A549 (cell line): Measurements from ENCODE around the gene PI4K2A. TPM values are rescaled to one million over a fixed set of nuclear protein-coding genes. Genes with fewer than 3 reads are reported as not detected.
A peak's percentile ranks its signal among the peaks of the same experiment; 100 is the strongest.

Experiments
- ATAC-seq, 2 experiments: fragments of 200-7000 bp in 1 of 2; fragments of >200 bp in 1 of 2; cut with Nextera tagmentation in 1 of 2; cut with Tn5 transposase in 1 of 2; 3 replicates each; pipeline versions ENCODE4 v1.8.0 to v1.9.1; 2018 to 2020; ENCODE audit warnings: mild to moderate bottlenecking in 1 of 2, moderate library complexity in 1 of 2
- CTCF ChIA-PET: fragments of 300-600 bp; sonication (Branson Sonifier 250); formaldehyde crosslinking; extraction: SDS; loops from one replicate; lab custom pipeline; 2021; ENCODE audit warnings: antibody characterized with exemption, inconsistent platforms; lab: Yijun Ruan, JAX
- POLR2A ChIA-PET: fragments of 350-600 bp; formaldehyde crosslinking; extraction: SDS; loops from one replicate; lab custom pipeline; 2021; ENCODE audit warnings: antibody characterized with exemption, inconsistent platforms; lab: Yijun Ruan, JAX
- DNase-seq, 2 experiments: peaks; one replicate each; pipeline versions ENCODE4 v3.0.0 to v3.0.0-alpha.2; 2011 to 2016; ENCODE audit warnings: low read depth in 1 of 2, low spot score in 1 of 2
- FAIRE-seq: peaks from 2 replicates; lab custom pipeline; 2011; peaks lifted over from hg19 to GRCh38; lab: Jason Lieb, UNC
- H3K27ac ChIP-seq, 2 experiments: fragments of >200 bp; sonication (Bioruptor Twin); formaldehyde crosslinking; 3 replicates each; pipeline ENCODE4 v1.5.1; 2016 to 2017
- H3K4me1 ChIP-seq: fragments of >200 bp; sonication (Bioruptor Twin); formaldehyde crosslinking; 3 replicates; pipeline ENCODE4 v1.6.1; 2016
- H3K4me2 ChIP-seq: fragments of >200 bp; sonication (Bioruptor Twin); formaldehyde crosslinking; 3 replicates; pipeline ENCODE4 v1.6.1; 2016
- H3K4me3 ChIP-seq: fragments of >200 bp; sonication (Bioruptor Twin); formaldehyde crosslinking; 3 replicates; pipeline ENCODE4 v1.5.1; 2016
- H3K9me3 ChIP-seq: fragments of >200 bp; sonication (Bioruptor Twin); formaldehyde crosslinking; 3 replicates; pipeline ENCODE4 v1.6.1; 2016
- BHLHE40 ChIP-seq: IDR thresholded peaks from 2 replicates; pipeline ENCODE4 v1.6.1; 2012; ENCODE audit warnings: low read depth, low read length, inconsistent platforms
- CEBPB ChIP-seq, 2 experiments: fragments of >200 bp in 1 of 2; sonication (Bioruptor Twin) in 1 of 2; formaldehyde crosslinking in 1 of 2; IDR thresholded peaks; 2 replicates each; pipeline ENCODE4 v1.6.1; 2012 to 2016
- CHD4 ChIP-seq: fragments of 200-600 bp; sonication (generic); IDR thresholded peaks from 2 replicates; pipeline ENCODE4 v1.6.1; 2016; ENCODE audit warnings: antibody characterized with exemption, mild to moderate bottlenecking, borderline replicate concordance
- FOSB ChIP-seq: fragments of 250-450 bp; sonication (Bioruptor Pico); IDR thresholded peaks from 2 replicates; pipeline ENCODE4 v1.5.0; 2020; ENCODE audit warnings: mild to moderate bottlenecking, moderate library complexity
- FOSL2 ChIP-seq, 2 experiments: fragments of 450-650 bp in 1 of 2; fragments of >200 bp in 1 of 2; sonication (Bioruptor Twin) in 1 of 2; formaldehyde crosslinking; IDR thresholded peaks; 2 replicates each; pipeline versions ENCODE4 v1.5.0 to v1.6.1; 2016 to 2020; ENCODE audit warnings: mild to moderate bottlenecking in 1 of 2, moderate library complexity in 1 of 2
- HDAC2 ChIP-seq: fragments of 200-600 bp; sonication (generic); IDR thresholded peaks from 2 replicates; pipeline ENCODE4 v1.6.1; 2016
- HEYL ChIP-seq: fragments of 250-450 bp; sonication (Bioruptor Pico); IDR thresholded peaks from 2 replicates; pipeline ENCODE4 v1.8.0; 2021; ENCODE audit warnings: mild to moderate bottlenecking, moderate library complexity
- JUN ChIP-seq, 2 experiments: fragments of >200 bp; sonication (Bioruptor Twin); formaldehyde crosslinking; IDR thresholded peaks; 2 replicates in 1 of 2; 3 replicates in 1 of 2; pipeline ENCODE4 v1.6.1; 2016 to 2017
- KDM5A ChIP-seq: fragments of 200-600 bp; sonication (generic); IDR thresholded peaks from 2 replicates; pipeline ENCODE4 v1.6.1; 2016; ENCODE audit warnings: antibody characterized with exemption, mild to moderate bottlenecking
- MAFK ChIP-seq: fragments of 450-650 bp; IDR thresholded peaks from 2 replicates; pipeline ENCODE4 v1.6.1; 2014; ENCODE audit not compliant: partially characterized antibody
- MAZ ChIP-seq: fragments of 150-350 bp; IDR thresholded peaks from 2 replicates; pipeline ENCODE4 v1.6.1; 2014; ENCODE audit warnings: antibody characterized with exemption, low read depth, low read length, borderline replicate concordance
- MYC ChIP-seq: IDR thresholded peaks from 2 replicates; pipeline ENCODE4 v1.6.1; 2012; ENCODE audit warnings: mild to moderate bottlenecking, inconsistent platforms, low read length, improper control_type of control experiment, borderline replicate concordance
- PHF8 ChIP-seq: fragments of 200-600 bp; sonication (generic); IDR thresholded peaks from 2 replicates; pipeline ENCODE4 v1.6.1; 2016; ENCODE audit warnings: low read depth, mild to moderate bottlenecking, antibody characterized with exemption, moderate library complexity, borderline replicate concordance
- POLR2A ChIP-seq: IDR thresholded peaks from 2 replicates; pipeline ENCODE4 v1.6.1; 2012; ENCODE audit warnings: mild to moderate bottlenecking, low read length
- RAD21 ChIP-seq, 2 experiments: fragments of >200 bp in 1 of 2; sonication (Bioruptor Twin) in 1 of 2; formaldehyde crosslinking in 1 of 2; IDR thresholded peaks in 1 of 2; conservative IDR thresholded peaks in 1 of 2; 2 replicates in 1 of 2; 3 replicates in 1 of 2; pipeline ENCODE4 v1.6.1; 2012 to 2018; ENCODE audit warnings: inconsistent platforms in 1 of 2
- RCOR1 ChIP-seq: fragments of 150-350 bp; IDR thresholded peaks from 2 replicates; pipeline ENCODE4 v1.6.1; 2014; ENCODE audit warnings: antibody characterized with exemption, low read length, low read depth
- RFX5 ChIP-seq: fragments of 450-650 bp; IDR thresholded peaks from 2 replicates; pipeline ENCODE4 v1.7.1; 2014; ENCODE audit warnings: antibody characterized with exemption, mild to moderate bottlenecking, moderate library complexity
- TFCP2L1 ChIP-seq: fragments of 250-450 bp; sonication (Bioruptor Pico); IDR thresholded peaks from 2 replicates; pipeline ENCODE4 v1.5.0; 2021; ENCODE audit warnings: mild to moderate bottlenecking
- TP53 ChIP-seq: fragments of 250-450 bp; sonication (Bioruptor Pico); IDR thresholded peaks from 2 replicates; pipeline ENCODE4 v1.5.0; 2021; ENCODE audit warnings: mild to moderate bottlenecking, moderate library complexity
- ZNF302 ChIP-seq: fragments of 250-450 bp; sonication (Bioruptor Pico); IDR thresholded peaks from 2 replicates; pipeline ENCODE4 v1.9.0; 2021; ENCODE audit warnings: inconsistent platforms, mild to moderate bottlenecking, moderate library complexity
- WGBS: methylation state at CpG from one replicate; pipeline ENCODE4 v1.1.6; 2017; ENCODE audit errors: missing lambda C conversion rate; 5-methylcytosine and 5-hydroxymethylcytosine counted together
- polyA plus RNA-seq, 4 experiments: library from polyadenylated mRNA; depleted of rRNA in 3 of 4; stranded (reverse); fragments of >200 nt; fragmentation: RNase III in 1 of 4; extraction: RNeasy Plus Mini Kit Qiagen cat#74134 plus additional on column Dnase treatment in 1 of 4; gene quantifications; 2 replicates in 3 of 4; 3 replicates in 1 of 4; pipeline ENCODE4 v1.2.3, GENCODE V29; 2011 to 2017
- TF ChIP-seq, protein P1 (sequence below): IDR thresholded peaks from 2 replicates; pipeline ENCODE4 v1.6.1; 2012
- TF ChIP-seq, protein P2 (sequence below): fragments of >200 bp; sonication (Bioruptor Twin); formaldehyde crosslinking; IDR thresholded peaks from 3 replicates; pipeline ENCODE4 v1.6.1; 2016
- TF ChIP-seq, protein P3 (sequence below): fragments of 250-450 bp; sonication (Bioruptor Pico); IDR thresholded peaks from 2 replicates; pipeline ENCODE4 v1.5.0; 2020; ENCODE audit warnings: low read depth, mild to moderate bottlenecking, moderate library complexity
- TF ChIP-seq, protein P4 (sequence below): IDR thresholded peaks from 2 replicates; pipeline ENCODE4 v1.6.1; 2012
- TF ChIP-seq, protein P5 (sequence below): fragments of 450-650 bp; IDR thresholded peaks from 2 replicates; pipeline ENCODE4 v1.6.1; 2014; ENCODE audit warnings: antibody characterized with exemption
- TF ChIP-seq, protein P6 (sequence below): fragments of 150-350 bp; IDR thresholded peaks from 2 replicates; pipeline ENCODE4 v1.6.1; 2014; ENCODE audit warnings: low read depth, mild to moderate bottlenecking, low read length

Gene PI4K2A
- polyA plus RNA-seq, 2 of the 4 experiments (the other 2 are of a cell fraction): 16.6 TPM

DNA sequence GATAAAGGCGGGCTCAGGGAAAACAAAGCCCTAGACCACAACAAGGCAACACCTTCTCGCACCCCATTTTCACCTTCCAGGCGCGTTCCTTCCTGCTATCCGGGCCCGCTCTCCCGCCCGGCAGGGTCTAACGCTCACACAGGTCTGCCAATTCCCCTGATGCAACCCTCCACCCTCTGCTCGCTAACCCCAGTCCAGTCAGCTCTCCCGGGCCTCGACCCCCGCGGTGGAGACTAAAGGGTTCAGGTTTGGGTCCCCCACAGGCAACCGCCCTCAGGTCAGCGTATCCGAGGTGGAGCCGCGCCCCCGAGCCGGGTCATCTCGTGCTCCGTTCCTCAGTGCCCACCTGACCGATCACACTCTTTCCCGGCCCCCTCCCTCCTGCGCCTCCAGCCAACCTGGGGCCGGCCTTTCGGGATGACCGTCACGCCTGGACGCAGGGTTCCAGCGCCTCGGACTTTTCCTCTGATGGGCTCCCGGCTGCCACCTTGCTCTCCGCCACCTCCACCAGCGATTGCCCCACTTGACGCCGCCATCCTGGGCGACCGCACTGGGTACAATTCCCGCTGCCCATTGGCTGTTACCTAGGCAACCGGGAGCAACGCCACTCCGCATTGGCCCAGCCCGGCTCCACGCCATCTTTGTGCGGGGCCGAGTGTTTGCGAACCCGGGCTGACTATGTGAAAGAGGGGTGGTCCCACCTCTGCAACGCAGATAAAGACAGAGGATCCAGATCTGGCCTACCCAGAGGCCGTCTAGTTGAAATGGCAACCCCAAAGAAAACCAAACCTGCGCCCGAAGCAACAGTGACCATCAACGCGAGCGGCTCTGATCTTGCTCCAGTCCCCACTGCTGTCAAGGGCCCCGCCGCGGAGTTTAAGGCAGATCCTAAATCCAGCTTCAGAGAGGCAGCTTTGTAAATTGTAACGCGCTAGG lies 7.3 kb upstream of the PI4K2A start, which contains the start of gene MORN4:
TSS of gene MORN4 (minus strand) at position 552 of the 936 bp plus-strand sequence. CDS start 13,847 bp downstream, outside the sequence.
- FAIRE-seq: no peak
- TF ChIP-seq TP53 (CRISPR knock-in tag) (no peak), KDM5A (0 out of 2 replicates have a peak, but pooled peaks have one; percentile 40), HEYL (CRISPR knock-in tag) (no peak), ZNF302 (CRISPR knock-in tag) (no peak), RAD21 (conservative IDR thresholded peaks at IDR 0.05 in 1 of 2, IDR thresholded peaks at IDR 0.05 in 1 of 2) (no peak), MAZ (no peak), MAFK (no peak), CEBPB (IDR thresholded peaks at IDR 0.05) (peak; percentile 46 to 64; a peak in 3 of 4 replicates), FOSB (no peak), PHF8 (peak; percentile 70), FOSL2 (IDR thresholded peaks at IDR 0.05) (no peak), FOSL2 (CRISPR knock-in tag; IDR thresholded peaks at IDR 0.05) (no peak), RCOR1 (no peak), CHD4 (no peak), BHLHE40 (no peak), POLR2A (peak; percentile 60), HDAC2 (no peak), MYC (no peak), TFCP2L1 (CRISPR knock-in tag) (no peak; the same call in 1 of the 2 replicates), RFX5 (peak; percentile 86), JUN (IDR thresholded peaks at IDR 0.05) (peak in 1 of 2 experiments; percentile 71; a peak in 3 of 5 replicates)
- TF ChIP-seq, protein P1, sequence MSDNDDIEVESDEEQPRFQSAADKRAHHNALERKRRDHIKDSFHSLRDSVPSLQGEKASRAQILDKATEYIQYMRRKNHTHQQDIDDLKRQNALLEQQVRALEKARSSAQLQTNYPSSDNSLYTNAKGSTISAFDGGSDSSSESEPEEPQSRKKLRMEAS: peak; percentile 81
- TF ChIP-seq, protein P2, sequence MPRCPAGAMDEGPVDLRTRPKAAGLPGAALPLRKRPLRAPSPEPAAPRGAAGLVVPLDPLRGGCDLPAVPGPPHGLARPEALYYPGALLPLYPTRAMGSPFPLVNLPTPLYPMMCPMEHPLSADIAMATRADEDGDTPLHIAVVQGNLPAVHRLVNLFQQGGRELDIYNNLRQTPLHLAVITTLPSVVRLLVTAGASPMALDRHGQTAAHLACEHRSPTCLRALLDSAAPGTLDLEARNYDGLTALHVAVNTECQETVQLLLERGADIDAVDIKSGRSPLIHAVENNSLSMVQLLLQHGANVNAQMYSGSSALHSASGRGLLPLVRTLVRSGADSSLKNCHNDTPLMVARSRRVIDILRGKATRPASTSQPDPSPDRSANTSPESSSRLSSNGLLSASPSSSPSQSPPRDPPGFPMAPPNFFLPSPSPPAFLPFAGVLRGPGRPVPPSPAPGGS: no peak
- TF ChIP-seq, protein P3, sequence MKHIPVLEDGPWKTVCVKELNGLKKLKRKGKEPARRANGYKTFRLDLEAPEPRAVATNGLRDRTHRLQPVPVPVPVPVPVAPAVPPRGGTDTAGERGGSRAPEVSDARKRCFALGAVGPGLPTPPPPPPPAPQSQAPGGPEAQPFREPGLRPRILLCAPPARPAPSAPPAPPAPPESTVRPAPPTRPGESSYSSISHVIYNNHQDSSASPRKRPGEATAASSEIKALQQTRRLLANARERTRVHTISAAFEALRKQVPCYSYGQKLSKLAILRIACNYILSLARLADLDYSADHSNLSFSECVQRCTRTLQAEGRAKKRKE (CRISPR knock-in tag): no peak
- TF ChIP-seq, protein P4, sequence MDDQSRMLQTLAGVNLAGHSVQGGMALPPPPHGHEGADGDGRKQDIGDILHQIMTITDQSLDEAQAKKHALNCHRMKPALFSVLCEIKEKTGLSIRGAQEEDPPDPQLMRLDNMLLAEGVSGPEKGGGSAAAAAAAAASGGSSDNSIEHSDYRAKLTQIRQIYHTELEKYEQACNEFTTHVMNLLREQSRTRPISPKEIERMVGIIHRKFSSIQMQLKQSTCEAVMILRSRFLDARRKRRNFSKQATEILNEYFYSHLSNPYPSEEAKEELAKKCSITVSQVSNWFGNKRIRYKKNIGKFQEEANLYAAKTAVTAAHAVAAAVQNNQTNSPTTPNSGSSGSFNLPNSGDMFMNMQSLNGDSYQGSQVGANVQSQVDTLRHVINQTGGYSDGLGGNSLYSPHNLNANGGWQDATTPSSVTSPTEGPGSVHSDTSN: 0 out of 2 replicates have a peak, but pooled peaks have one; percentile 31
- TF ChIP-seq, protein P5, sequence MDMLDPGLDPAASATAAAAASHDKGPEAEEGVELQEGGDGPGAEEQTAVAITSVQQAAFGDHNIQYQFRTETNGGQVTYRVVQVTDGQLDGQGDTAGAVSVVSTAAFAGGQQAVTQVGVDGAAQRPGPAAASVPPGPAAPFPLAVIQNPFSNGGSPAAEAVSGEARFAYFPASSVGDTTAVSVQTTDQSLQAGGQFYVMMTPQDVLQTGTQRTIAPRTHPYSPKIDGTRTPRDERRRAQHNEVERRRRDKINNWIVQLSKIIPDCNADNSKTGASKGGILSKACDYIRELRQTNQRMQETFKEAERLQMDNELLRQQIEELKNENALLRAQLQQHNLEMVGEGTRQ: no peak
- TF ChIP-seq, protein P6, sequence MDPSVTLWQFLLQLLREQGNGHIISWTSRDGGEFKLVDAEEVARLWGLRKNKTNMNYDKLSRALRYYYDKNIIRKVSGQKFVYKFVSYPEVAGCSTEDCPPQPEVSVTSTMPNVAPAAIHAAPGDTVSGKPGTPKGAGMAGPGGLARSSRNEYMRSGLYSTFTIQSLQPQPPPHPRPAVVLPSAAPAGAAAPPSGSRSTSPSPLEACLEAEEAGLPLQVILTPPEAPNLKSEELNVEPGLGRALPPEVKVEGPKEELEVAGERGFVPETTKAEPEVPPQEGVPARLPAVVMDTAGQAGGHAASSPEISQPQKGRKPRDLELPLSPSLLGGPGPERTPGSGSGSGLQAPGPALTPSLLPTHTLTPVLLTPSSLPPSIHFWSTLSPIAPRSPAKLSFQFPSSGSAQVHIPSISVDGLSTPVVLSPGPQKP: no peak
- Histone ChIP-seq H3K9me3 (no peaks in the 10 kb centered on the region), H3K4me1 (peaks cover 7% of the 10 kb centered on the region; the same call in 2 of the 3 replicates), H3K4me3 (peak within 1 kb of the TSS; percentile 87), H3K27ac (peak within 1 kb of the TSS; percentile 91 to 92), H3K4me2 (peak within 1 kb of the TSS; percentile 88)
- CTCF ChIA-PET: interaction anchor here (0.6 to 1.9 kb wide), 5 partner anchors 11 to 121 kb away, joined by 3 to 17 read pairs (median 4); partner anchors contain the start of gene ANKRD2
- WGBS: 2% methylated on average over 45 of the region's 62 CpGs
- ATAC-seq: peak; percentile 99
- peak; percentile 93 to 95 for DNase-seq
- POLR2A ChIA-PET: interaction anchor here (0.9 kb wide), 1 partner anchor 37 kb away, joined by 3 read pairs; no protein-coding TSS in a partner anchor
